Brain pericyte (primary cell): Measurements from ENCODE around the gene ADAMTSL3.
"Not testable (repeated sequence)": the region's sequence is repeated elsewhere in the genome, so short reads cannot be mapped to it uniquely, and the experiment has no call there.

Experiments used
- DNase-seq: peaks from one replicate; pipeline ENCODE4 v3.0.0-alpha.2; 2012; ENCODE audit warnings: low read depth, low spot score

The ADAMTSL3 gene

GRCh38 chr15:84022516-84022915, 368.6 kb downstream of the ADAMTSL3 start:
- no peak for DNase-seq

DNA sequence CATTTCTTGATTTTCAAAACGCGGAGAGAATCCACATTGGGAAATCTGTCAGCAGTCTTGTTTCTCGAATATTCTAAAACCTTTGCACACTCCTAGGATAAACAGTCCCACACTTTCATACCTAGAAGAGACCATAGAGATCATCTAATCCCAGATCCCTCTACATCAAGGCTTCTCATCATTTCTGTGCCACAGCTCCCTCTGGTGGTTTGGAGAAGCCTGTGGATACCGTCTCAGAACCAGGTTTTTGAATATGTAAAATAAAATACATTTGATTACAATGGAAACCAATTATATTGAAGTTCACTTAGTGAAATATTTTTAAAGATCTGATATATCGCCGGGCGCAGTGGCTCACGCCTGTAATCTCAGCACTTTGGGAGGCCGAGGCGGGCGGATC, 369.7 kb downstream of the ADAMTSL3 start:
- no peak for DNase-seq

GRCh38 chr15:84033793-84034553, 380.1 kb downstream of the ADAMTSL3 start:
- DNase-seq = no peak

DNA sequence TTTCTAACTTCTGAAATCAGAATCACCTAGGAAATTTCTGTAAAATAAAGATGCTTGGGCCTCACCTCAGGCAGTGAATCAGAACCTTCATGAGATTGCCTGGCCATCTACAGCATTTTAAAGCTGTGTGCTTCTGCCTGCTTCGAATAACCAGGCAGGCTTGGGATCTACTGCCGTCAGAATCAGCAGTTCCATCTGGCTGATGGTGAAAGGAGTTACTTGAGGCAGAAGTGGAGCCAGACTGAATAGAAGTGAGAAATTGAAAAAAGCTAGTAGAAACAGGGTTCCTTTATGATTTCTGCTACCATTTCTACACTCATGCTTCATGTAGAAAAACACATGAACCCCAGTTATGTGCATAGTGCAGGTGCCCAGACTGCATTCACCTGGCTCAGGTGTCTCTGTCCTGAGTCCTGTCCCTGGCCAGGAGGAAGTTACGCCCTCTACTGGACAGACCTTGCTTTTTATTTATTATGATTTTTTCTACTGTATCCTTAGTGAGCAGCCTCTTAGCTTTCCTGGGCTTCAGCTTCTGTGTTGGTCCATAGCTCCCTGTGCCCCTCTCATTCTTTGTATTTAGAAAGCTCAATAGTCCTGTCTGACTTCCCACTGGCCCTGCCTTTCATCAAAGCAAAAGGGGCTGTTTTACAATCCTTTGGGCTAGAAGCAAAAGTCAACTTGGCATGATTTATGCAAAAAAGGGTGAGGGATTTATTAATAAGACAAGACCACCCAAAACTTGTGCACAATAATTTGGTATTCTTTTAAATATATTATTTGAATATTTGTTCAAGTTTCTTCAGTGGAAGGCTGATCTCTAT, 380.9 kb downstream of the ADAMTSL3 start:
- DNase-seq = no peak

DNA sequence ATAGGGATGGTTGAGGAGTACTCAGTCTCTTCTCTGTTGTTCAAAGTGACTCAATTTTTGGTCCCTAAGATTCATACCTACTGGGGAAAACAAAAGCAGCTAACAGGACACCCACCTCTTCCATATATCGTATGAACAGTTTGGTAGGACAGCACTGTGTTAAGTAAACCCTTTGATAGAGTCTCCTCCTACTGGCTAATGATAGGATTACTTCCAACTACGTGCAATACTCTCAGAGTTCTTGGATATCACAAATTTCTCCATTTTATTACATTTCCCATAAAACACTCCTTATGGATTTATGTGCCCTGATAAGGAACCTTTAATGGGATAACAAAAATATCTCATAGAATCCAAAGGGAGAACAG, 381.5 kb downstream of the ADAMTSL3 start:
- no peak for DNase-seq

- no peak for DNase-seq
Observed at GRCh38 chr15:84037301-84037700, 383.4 kb downstream of the ADAMTSL3 start.

GRCh38 chr15:84042434-84043056, 388.6 kb downstream of the ADAMTSL3 start:
- DNase-seq = not testable (repeated sequence)

GRCh38 chr15:84046064-84046637, 392.2 kb downstream of the ADAMTSL3 start:
- no peak for DNase-seq

- DNase-seq = not testable (repeated sequence)
Observed at GRCh38 chr15:84049480-84049879, 395.6 kb downstream of the ADAMTSL3 start.

- DNase-seq = no peak
Observed at GRCh38 chr15:84050076-84050475, 396.2 kb downstream of the ADAMTSL3 start.

GRCh38 chr15:84051146-84051545, 397.2 kb downstream of the ADAMTSL3 start:
- DNase-seq = not testable (repeated sequence)

- DNase-seq = not testable (repeated sequence)
Observed at GRCh38 chr15:84054544-84054943, 400.6 kb downstream of the ADAMTSL3 start.

DNA sequence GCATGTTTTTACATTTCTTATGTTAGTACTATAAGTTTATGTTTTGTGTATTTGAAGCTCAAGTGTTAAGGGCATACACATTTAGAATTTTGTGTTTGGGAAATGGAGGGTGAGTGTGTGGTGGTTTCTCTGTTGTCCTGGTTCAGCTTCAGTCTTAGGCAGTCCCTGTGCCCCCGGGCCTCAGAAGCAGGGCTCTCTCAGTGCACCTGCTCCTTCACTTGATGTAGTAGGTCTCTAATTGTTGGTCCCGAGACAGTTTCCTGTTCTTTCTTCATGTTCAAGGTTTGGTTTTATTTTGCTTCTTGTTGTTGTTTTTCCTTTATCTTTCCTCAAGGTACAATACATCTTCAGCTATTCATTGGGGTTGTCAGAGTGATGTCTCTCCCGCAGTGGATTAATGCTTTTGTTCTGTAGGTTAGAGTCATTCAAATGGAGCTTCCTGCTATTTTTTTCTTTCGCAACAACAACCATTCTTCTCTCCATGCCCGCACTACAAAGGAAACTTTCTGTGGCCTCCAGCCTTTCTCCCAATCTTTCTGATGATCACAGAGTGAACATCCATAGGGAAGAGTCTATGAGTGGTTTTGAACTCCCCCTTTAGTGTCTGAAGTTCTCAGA, 403.9 kb downstream of the ADAMTSL3 start:
- no peak for DNase-seq

DNA sequence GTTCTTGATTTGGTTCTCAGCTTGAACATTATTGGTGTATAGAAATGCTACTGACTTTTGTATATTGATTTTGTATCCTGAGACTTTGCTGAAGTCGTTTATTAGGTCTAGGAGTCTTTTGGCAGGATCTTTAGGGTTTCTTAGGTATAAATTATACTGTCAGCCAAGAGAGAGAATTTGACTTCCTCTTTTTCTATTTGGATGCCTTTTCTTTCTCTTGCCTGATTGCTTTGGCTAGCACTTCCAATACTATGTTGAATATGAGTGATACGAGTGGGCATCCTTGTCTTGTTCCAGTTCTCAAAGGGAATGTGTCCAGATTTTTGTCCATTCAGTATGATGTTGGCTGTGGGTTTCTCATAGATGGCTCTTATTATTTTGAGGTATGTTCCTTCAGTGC, 409.8 kb downstream of the ADAMTSL3 start:
- DNase-seq = not testable (repeated sequence)

DNA sequence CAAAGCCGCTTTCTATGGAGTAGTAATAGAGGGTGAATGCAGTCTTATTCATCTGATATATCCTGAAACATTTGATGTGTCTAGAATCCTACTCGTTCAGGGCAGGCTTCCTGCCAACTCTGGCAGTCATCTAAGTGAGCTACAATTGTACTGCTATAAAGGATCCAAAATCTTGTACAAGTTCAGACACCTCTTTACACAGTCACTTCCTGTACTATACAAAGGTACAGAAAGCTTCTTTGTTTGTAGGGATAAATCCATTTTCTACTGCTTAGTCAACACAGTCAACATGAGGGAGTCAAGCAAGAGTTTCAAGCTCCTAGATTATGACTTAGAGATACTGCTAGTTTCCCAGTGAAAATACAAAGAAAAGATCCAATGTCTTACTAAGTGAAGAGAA, 414.8 kb downstream of the ADAMTSL3 start:
- DNase-seq = not testable (repeated sequence)

DNA sequence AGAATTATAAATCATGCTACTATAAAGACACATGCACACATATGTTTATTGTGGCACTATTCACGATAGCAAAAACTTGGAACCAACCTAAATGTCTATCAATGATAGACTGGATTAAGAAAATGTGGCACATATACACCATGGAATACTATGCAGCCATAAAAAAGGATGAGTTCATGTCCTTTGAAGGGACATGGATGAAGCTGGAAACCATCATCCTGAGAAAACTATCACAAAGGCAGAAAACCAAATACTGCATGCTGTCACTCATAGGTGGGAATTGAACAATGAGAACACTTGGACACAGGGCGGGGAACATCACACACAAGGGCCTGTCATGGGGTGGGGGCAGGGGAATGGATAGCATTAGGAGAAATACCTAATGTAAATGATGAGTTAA, 424.1 kb downstream of the ADAMTSL3 start:
- not testable (repeated sequence) for DNase-seq

- DNase-seq = not testable (repeated sequence)
Observed at GRCh38 chr15:84079325-84079884, 425.5 kb downstream of the ADAMTSL3 start.

- DNase-seq = no peak
Observed at GRCh38 chr15:84079885-84080777, 426.2 kb downstream of the ADAMTSL3 start.

DNA sequence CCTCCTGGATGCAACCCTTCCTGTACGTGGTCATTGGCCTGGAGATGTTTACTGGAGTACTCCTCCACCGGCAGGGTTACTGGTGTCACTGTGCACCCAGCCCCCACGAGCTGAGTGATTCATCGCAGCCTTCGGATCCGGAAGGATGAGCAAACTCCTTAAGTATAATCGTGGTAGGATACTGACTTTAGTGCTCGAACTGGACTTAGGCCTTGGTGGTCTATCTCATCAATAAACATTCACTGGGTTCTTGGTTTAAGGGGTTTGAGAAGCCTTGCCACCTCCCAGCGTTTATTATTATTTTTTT, 426.8 kb downstream of the ADAMTSL3 start:
- DNase-seq = not testable (repeated sequence)

- no peak for DNase-seq
Observed at GRCh38 chr15:84081391-84082168, 427.7 kb downstream of the ADAMTSL3 start.
